Measurements from ENCODE around the gene NLRP13. TPM values are rescaled to one million over a fixed set of nuclear protein-coding genes. Genes with fewer than 3 reads are reported as not detected.

Gene NLRP13
- total RNA-seq, 1 experiment from 2014 or later, result not detected

DNA sequence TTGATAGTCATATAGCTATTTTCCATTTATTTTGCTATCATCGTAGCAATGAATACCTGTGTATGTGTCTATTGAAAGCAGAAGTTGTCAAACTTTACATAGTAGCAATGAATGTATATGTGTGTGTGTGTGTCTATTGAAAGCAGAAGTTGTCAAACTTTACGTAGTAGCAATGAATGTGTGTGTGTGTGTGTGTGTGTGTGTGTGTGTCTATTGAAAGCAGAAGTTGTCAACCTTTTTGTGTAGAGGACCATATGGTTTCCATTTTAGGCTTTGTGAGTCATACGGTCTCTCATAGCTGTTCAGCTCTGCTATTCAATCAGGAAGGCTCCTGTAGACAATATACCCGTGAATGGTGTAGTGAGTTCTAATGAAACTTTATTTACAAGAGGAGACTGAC lies 75.0 kb downstream of the NLRP13 start:
- ATAC-seq (no peak), DNase-seq (ENCODE audit: low read depth, low spot score) (no peak)
- no peaks in the 10 kb centered on the region for H3K4me1 ChIP-seq (ENCODE audit: control insufficient read depth, insufficient read depth, low read length)
- in situ Hi-C loops (cut with HindIII; ENCODE audit: low pct_unique_long_range_greater_than_20kb, low sequenced_read_pairs) (no loop called here), intact Hi-C loops (cut with micrococcal nuclease; ENCODE audit: unreplicated experiment) (loop anchor here (1.0 kb wide), 1 partner anchor 14 kb away; no protein-coding TSS in a partner anchor)
- ChIA-PET CTCF (no interaction called here), POLR2A (interaction anchor here (0.7 kb wide), 2 partner anchors 153 to 381 kb away, joined by 3 read pairs; no protein-coding TSS in a partner anchor)
- no peak overlapping the region for H3K4me3 ChIP-seq (ENCODE audit: low read depth in 2 of 2, low read length in 2 of 2)
- H3K9me3 ChIP-seq (ENCODE audit: control insufficient read depth, insufficient read depth, low read depth, low read length), result no peaks in the 10 kb centered on the region
- TF ChIP-seq, protein P1, sequence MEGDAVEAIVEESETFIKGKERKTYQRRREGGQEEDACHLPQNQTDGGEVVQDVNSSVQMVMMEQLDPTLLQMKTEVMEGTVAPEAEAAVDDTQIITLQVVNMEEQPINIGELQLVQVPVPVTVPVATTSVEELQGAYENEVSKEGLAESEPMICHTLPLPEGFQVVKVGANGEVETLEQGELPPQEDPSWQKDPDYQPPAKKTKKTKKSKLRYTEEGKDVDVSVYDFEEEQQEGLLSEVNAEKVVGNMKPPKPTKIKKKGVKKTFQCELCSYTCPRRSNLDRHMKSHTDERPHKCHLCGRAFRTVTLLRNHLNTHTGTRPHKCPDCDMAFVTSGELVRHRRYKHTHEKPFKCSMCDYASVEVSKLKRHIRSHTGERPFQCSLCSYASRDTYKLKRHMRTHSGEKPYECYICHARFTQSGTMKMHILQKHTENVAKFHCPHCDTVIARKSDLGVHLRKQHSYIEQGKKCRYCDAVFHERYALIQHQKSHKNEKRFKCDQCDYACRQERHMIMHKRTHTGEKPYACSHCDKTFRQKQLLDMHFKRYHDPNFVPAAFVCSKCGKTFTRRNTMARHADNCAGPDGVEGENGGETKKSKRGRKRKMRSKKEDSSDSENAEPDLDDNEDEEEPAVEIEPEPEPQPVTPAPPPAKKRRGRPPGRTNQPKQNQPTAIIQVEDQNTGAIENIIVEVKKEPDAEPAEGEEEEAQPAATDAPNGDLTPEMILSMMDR (IDR thresholded peaks at IDR 0.05), result no peak
- no peak for TF ChIP-seq TCF7L2 (IDR thresholded peaks at IDR 0.05; ENCODE audit: low read depth, low read length)
- no peak for TF ChIP-seq SIN3A (IDR thresholded peaks at IDR 0.05; ENCODE audit: borderline replicate concordance, insufficient read depth, low read depth, low read length)
- no peak for TF ChIP-seq POLR2AphosphoS5 (IDR thresholded peaks at IDR 0.05; ENCODE audit: low read depth, low read length)
- no peak for TF ChIP-seq REST (IDR thresholded peaks at IDR 0.05; ENCODE audit: insufficient read depth in 1 of 2, low read depth in 2 of 2, low read length in 1 of 2)
- no peaks in the 10 kb centered on the region for H3K36me3 ChIP-seq (ENCODE audit: control insufficient read depth, insufficient read depth, low read length)
- peaks cover 8% of the 10 kb centered on the region for H3K27me3 ChIP-seq (ENCODE audit: control insufficient read depth, insufficient read depth, low read length)
- H3K27ac ChIP-seq (ENCODE audit: low read length), result no peak overlapping the region
- no TSS peak for BruUV-seq (replicated peaks)

DNA sequence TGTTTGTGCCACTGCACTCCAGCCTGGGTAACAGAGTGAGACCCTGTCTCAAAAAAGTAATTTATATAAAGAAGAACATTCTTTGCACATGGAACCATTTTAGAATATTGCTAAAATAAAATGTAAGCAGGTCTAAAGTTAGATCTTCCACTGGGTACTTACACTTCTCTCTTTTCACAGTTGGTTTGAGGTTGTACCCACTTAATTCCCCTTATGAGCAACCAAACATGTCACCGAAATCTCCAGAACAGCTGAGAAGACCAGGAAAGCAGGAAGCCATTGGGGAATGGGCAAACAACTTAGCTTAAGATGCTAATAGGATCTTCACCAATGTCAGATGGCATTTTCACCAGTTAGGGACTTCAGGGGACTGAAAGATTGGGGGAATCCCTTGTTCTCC lies 77.0 kb downstream of the NLRP13 start:
- no peak overlapping the region for H3K4me3 ChIP-seq (ENCODE audit: low read depth in 2 of 2, low read length in 2 of 2)
- no peak for ATAC-seq
- CTCF ChIA-PET, result no interaction called here
- intact Hi-C loops (cut with micrococcal nuclease; ENCODE audit: unreplicated experiment), result no loop called here
- H3K9me3 ChIP-seq (ENCODE audit: control insufficient read depth, insufficient read depth, low read depth, low read length), result no peaks in the 10 kb centered on the region
- in situ Hi-C loops (cut with HindIII; ENCODE audit: low pct_unique_long_range_greater_than_20kb, low sequenced_read_pairs), result no loop called here
- POLR2A ChIA-PET, result no interaction called here
- H3K36me3 ChIP-seq (ENCODE audit: control insufficient read depth, insufficient read depth, low read length), result no peaks in the 10 kb centered on the region
- DNase-seq (ENCODE audit: low read depth, low spot score), result no peak
- BruUV-seq (replicated peaks), result no TSS peak
- H3K4me1 ChIP-seq (ENCODE audit: control insufficient read depth, insufficient read depth, low read length), result no peaks in the 10 kb centered on the region
- TF ChIP-seq TCF7L2 (IDR thresholded peaks at IDR 0.05; ENCODE audit: low read depth, low read length), result no peak
- TF ChIP-seq REST (IDR thresholded peaks at IDR 0.05; ENCODE audit: insufficient read depth in 1 of 2, low read depth in 2 of 2, low read length in 1 of 2), result no peak
- TF ChIP-seq, protein P1 (IDR thresholded peaks at IDR 0.05), result no peak
- TF ChIP-seq SIN3A (IDR thresholded peaks at IDR 0.05; ENCODE audit: borderline replicate concordance, insufficient read depth, low read depth, low read length), result no peak
- no peak for TF ChIP-seq POLR2AphosphoS5 (IDR thresholded peaks at IDR 0.05; ENCODE audit: low read depth, low read length)
- H3K27me3 ChIP-seq (ENCODE audit: control insufficient read depth, insufficient read depth, low read length), result peaks cover 6% of the 10 kb centered on the region
- H3K27ac ChIP-seq (ENCODE audit: low read length), result no peak overlapping the region

Data from Panc1 (cell line).